ENCODE measurements around the gene SAP25.

- TF ChIP-seq CTCF (IDR thresholded peaks at IDR 0.05; ENCODE audit: low read depth, low read length, poor library complexity, severe bottlenecking) (no peak), EZH2phosphoT487 (IDR thresholded peaks at IDR 0.05; ENCODE audit: borderline replicate concordance, low read length) (no peak)
Measured at GRCh38 chr7:100580466-100581283, 7.0 kb upstream of the SAP25 start.

Measured in DOHH2 (cell line).